GM12865 (cell line): ENCODE data around the gene NAGPA.

Experiments used
- DNase-seq: peaks from one replicate; pipeline ENCODE4 v3.0.0; 2010; ENCODE audit warnings: low read depth
- H3K4me3 ChIP-seq: 2 replicates; pipeline ENCODE4 v1.5.1; 2011; ENCODE audit warnings: mild to moderate bottlenecking, low read depth, low read length, control low read depth
- TF ChIP-seq, protein P1 (sequence below): IDR thresholded peaks from 2 replicates; pipeline ENCODE4 v1.5.1; 2011; ENCODE audit warnings: low read length, control low read depth, low read depth, inconsistent platforms; ENCODE audit not compliant: insufficient read depth; ENCODE audit errors: missing control alignments

NAGPA gene

GRCh38 chr16:4987250-4987579, 46.5 kb downstream of the NAGPA start:
- TF ChIP-seq, protein P1, sequence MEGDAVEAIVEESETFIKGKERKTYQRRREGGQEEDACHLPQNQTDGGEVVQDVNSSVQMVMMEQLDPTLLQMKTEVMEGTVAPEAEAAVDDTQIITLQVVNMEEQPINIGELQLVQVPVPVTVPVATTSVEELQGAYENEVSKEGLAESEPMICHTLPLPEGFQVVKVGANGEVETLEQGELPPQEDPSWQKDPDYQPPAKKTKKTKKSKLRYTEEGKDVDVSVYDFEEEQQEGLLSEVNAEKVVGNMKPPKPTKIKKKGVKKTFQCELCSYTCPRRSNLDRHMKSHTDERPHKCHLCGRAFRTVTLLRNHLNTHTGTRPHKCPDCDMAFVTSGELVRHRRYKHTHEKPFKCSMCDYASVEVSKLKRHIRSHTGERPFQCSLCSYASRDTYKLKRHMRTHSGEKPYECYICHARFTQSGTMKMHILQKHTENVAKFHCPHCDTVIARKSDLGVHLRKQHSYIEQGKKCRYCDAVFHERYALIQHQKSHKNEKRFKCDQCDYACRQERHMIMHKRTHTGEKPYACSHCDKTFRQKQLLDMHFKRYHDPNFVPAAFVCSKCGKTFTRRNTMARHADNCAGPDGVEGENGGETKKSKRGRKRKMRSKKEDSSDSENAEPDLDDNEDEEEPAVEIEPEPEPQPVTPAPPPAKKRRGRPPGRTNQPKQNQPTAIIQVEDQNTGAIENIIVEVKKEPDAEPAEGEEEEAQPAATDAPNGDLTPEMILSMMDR, result no peak
- H3K4me3 ChIP-seq, result no peak overlapping the region
- no peak for DNase-seq

- DNase-seq, result no peak
- no peak overlapping the region for H3K4me3 ChIP-seq
- TF ChIP-seq, protein P1, result no peak
These were observed 49.4 kb downstream of the NAGPA start for GRCh38 chr16:4984174-4984990.

DNA sequence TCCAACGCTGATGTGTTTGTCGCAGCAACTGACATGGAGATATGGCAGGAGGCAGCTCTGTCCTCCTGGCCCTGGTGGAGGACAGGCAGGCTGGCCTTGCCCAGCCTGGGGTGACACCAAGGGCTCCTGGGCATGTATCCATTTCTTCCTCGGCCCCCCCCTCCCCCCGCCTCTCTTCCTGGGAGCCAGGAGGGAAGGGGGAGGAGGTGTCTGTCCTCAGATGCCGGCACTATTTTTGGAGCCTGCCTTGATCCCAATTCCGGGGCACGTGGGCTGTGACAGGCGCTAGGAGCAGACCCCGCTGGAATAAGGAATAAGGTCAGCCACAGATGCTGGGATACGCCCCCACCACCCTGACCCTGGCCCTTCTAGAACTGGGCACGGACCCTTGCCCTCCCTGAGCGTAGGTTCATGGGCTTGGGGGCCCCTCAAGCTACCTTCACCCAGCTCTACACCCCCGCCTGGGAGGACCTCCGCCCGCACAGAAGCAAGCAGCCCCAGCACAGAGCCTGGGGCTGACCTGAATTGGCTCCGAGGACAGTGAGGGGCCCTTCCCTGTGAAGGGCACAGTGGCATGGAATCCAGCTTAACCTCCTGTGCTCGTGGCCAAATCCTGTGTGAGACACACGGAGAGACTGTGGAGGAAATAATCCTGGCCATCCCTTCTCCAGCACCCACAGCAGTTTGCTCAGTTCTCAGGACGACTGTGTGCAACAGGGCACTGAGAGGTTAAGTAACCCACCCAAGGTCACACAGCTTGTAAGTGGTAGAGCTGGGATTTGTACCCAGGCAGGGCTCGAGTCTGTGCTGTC, 51.5 kb downstream of the NAGPA start:
- TF ChIP-seq, protein P1, result no peak
- DNase-seq, result no peak
- H3K4me3 ChIP-seq, result no peak overlapping the region

DNA sequence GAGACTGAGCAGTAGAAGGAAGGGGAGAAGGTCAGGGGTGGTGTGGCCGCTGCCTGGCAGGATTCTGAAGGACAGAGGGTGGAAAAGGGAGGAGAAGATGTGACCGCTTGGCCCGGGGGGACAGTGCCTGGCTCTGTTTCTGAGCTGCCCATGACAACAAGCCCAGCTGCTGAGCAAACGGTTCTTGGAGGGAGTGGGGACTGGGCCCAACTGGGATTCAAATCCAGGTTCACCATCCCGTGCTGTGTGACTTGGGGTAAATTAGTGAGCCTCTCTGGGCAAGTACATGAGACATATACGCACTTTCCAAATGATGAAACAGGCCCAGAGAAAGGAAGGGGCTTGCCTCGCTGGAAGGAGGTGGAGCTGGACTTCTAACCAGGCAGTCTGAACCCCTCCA, 52.3 kb downstream of the NAGPA start:
- TF ChIP-seq, protein P1, result no peak
- no peak overlapping the region for H3K4me3 ChIP-seq
- DNase-seq, result no peak

GRCh38 chr16:4980691-4981090, 53.0 kb downstream of the NAGPA start:
- DNase-seq, result no peak
- no peak overlapping the region for H3K4me3 ChIP-seq
- TF ChIP-seq, protein P1, result no peak

DNA sequence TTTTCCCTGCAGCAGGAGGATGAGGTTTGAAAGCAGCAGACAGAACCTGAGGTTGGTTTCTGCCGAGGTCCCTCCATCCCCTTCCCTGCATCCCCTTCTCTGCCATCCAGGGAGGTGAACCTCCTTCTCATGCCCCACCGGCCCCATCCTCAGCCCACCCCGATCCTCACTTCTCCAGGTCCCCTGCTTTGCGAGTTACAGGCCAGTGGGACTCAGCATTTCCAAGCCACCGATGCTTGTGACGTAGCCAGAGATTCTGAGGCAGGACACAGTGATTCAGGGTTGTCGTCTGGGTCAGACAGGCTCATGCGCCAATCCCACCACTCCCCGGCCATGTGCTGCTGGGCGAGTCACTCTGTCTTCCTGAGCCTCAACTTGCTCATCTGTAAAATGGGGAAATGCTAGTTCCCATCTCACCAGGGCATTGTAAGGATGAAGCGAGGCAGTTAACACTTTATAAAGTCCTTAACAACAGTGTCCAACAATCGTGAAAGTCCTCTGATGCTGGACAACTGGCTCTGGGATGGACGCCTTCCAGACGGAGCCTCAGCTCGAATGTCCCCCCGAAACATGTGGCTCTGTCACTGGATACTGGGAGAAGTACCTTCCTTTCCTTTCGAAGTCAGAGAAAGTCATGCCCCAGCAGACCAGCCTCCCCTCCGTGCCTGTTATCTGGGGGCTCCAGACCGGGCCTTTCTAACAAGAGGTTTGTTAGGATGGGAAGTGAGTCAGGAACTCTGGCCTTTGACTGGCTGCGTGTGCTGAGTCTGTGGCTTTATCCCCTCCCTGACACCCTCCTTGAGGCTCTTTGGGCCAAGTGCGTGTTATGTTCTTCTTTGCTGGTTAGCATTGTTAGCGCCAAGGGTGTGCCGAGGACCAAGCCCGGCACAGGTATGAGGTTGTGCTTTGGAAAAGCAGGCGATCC, 53.7 kb downstream of the NAGPA start:
- TF ChIP-seq, protein P1, result no peak
- H3K4me3 ChIP-seq, result no peak overlapping the region
- no peak for DNase-seq
